GM12878 (cell line): Measurements from ENCODE around the gene EPHB1. TPM values are rescaled to one million over a fixed set of nuclear protein-coding genes. Genes with fewer than 3 reads are reported as not detected.

Experiments used
- BHLHE40 ChIP-seq, 2 experiments: fragments of 450-650 bp in 1 of 2; IDR thresholded peaks; 2 replicates each; pipeline ENCODE4 v1.6.1; 2011 to 2017; ENCODE audit warnings: low read depth in 2 of 2, borderline replicate concordance in 1 of 2, improper control_type of control experiment in 1 of 2, low read length in 1 of 2, mild to moderate bottlenecking in 1 of 2
- HCFC1 ChIP-seq: fragments of 150-350 bp; IDR thresholded peaks from 2 replicates; pipeline ENCODE4 v1.6.1; 2014; ENCODE audit warnings: low read length
- IKZF2 ChIP-seq, 2 experiments: fragments of 450-650 bp; IDR thresholded peaks; 2 replicates each; pipeline ENCODE4 v1.6.1; 2017; ENCODE audit warnings: mild to moderate bottlenecking in 2 of 2, moderate library complexity in 2 of 2
- LARP7 ChIP-seq: fragments of 450-650 bp; IDR thresholded peaks from 2 replicates; pipeline ENCODE4 v1.6.1; 2017; ENCODE audit warnings: mild to moderate bottlenecking
- MAX ChIP-seq: IDR thresholded peaks from 2 replicates; pipeline ENCODE4 v1.6.1; 2012; ENCODE audit warnings: low read depth, low read length, improper control_type of control experiment
- MYB ChIP-seq: fragments of 150-350 bp; IDR thresholded peaks from 2 replicates; pipeline ENCODE4 v1.6.1; 2014; ENCODE audit warnings: mild to moderate bottlenecking, low read depth, low read length, borderline replicate concordance
- NFIC ChIP-seq: IDR thresholded peaks from 2 replicates; pipeline ENCODE4 v1.6.1; 2012; ENCODE audit warnings: low read depth, mild to moderate bottlenecking, inconsistent platforms, low read length, moderate library complexity
- NFXL1 ChIP-seq: fragments of 450-650 bp; IDR thresholded peaks from 2 replicates; pipeline ENCODE4 v1.6.1; 2017; ENCODE audit warnings: antibody characterized with exemption, mild to moderate bottlenecking, borderline replicate concordance
- POLR2AphosphoS2 ChIP-seq: IDR thresholded peaks from 2 replicates; pipeline ENCODE4 v1.6.1; 2011; ENCODE audit warnings: low read depth, mild to moderate bottlenecking, low read length, improper control_type of control experiment, moderate library complexity
- RAD51 ChIP-seq: fragments of 450-650 bp; IDR thresholded peaks from 2 replicates; pipeline ENCODE4 v1.6.1; 2016; ENCODE audit warnings: moderate library complexity, mild to moderate bottlenecking, inconsistent platforms
- YY1 ChIP-seq: IDR thresholded peaks from 2 replicates; pipeline ENCODE4 v1.6.1; 2011; ENCODE audit warnings: low read depth, mild to moderate bottlenecking, low read length
- ZSCAN29 ChIP-seq: fragments of 450-650 bp; IDR thresholded peaks from 2 replicates; pipeline ENCODE4 v1.6.1; 2017; ENCODE audit warnings: mild to moderate bottlenecking, moderate library complexity
- polyA plus RNA-seq, 11 experiments: library from polyadenylated mRNA; depleted of rRNA in 4 of 11; unstranded in 6 of 11; stranded (reverse) in 5 of 11; fragments of >200 nt; fragmentation: Nextera tagmentation in 4 of 11; fragmentation: Illumina TruSeq in 1 of 11; extraction: Ambion mirVana in 4 of 11; extraction: Trizol in 1 of 11; gene quantifications; 1 replicate in 1 of 11; 2 replicates in 10 of 11; pipeline versions ENCODE4 v1.2.1 to v1.2.3, GENCODE V29; 2011 to 2016; ENCODE audit warnings: inconsistent platforms in 2 of 11, missing spikeins in 2 of 11, low read depth in 1 of 11
- total RNA-seq, 4 experiments: library from RNA; depleted of rRNA in 3 of 4; stranded (reverse); fragments of >200 nt in 3 of 4; fragmentation: Illumina TruSeq in 1 of 4; extraction: Trizol in 1 of 4; gene quantifications; 2 replicates each; pipeline versions ENCODE4 v1.2.1 to v1.2.3, GENCODE V29; 2013 to 2021
- TF ChIP-seq, protein P1 (sequence below): IDR thresholded peaks from 2 replicates; pipeline ENCODE4 v1.6.1; 2011; ENCODE audit warnings: mild to moderate bottlenecking, low read depth, low read length, moderate library complexity; ENCODE audit not compliant: insufficient replicate concordance
- TF ChIP-seq, protein P2 (sequence below): fragments of 450-650 bp; IDR thresholded peaks from 2 replicates; pipeline ENCODE4 v1.6.1; 2016; ENCODE audit warnings: mild to moderate bottlenecking

EPHB1 gene
- total and polyA plus RNA-seq, 10 of the 15 experiments (the other 5 are each of a cell fraction or from before 2014, with no cell fraction given) = 0.33 to 23.8 (median 1.2) TPM

GRCh38 chr3:134807189-134807588 lies 12.1 kb downstream of the EPHB1 start (continued):
- peak; percentile 75 for TF ChIP-seq RAD51
- TF ChIP-seq, protein P1, sequence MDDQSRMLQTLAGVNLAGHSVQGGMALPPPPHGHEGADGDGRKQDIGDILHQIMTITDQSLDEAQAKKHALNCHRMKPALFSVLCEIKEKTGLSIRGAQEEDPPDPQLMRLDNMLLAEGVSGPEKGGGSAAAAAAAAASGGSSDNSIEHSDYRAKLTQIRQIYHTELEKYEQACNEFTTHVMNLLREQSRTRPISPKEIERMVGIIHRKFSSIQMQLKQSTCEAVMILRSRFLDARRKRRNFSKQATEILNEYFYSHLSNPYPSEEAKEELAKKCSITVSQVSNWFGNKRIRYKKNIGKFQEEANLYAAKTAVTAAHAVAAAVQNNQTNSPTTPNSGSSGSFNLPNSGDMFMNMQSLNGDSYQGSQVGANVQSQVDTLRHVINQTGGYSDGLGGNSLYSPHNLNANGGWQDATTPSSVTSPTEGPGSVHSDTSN = no peak
- TF ChIP-seq NFIC = no peak
- no peak for TF ChIP-seq LARP7
- TF ChIP-seq BHLHE40 (IDR thresholded peaks at IDR 0.05; ENCODE audit: borderline replicate concordance in 1 of 2, low read depth in 2 of 2, low read length in 1 of 2) = peak; percentile 71 to 87
- TF ChIP-seq MAX = no peak
- no peak for TF ChIP-seq MYB
- TF ChIP-seq HCFC1 = no peak
- TF ChIP-seq, protein P2, sequence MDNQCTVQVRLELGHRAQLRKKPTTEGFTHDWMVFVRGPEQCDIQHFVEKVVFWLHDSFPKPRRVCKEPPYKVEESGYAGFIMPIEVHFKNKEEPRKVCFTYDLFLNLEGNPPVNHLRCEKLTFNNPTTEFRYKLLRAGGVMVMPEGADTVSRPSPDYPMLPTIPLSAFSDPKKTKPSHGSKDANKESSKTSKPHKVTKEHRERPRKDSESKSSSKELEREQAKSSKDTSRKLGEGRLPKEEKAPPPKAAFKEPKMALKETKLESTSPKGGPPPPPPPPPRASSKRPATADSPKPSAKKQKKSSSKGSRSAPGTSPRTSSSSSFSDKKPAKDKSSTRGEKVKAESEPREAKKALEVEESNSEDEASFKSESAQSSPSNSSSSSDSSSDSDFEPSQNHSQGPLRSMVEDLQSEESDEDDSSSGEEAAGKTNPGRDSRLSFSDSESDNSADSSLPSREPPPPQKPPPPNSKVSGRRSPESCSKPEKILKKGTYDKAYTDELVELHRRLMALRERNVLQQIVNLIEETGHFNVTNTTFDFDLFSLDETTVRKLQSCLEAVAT = 0 out of 2 replicates have a peak, but pooled peaks have one; percentile 43
- TF ChIP-seq ZSCAN29 = no peak
- no peak for TF ChIP-seq POLR2AphosphoS2
- TF ChIP-seq YY1 = no peak
- TF ChIP-seq IKZF2 (IDR thresholded peaks at IDR 0.05) = peak; percentile 26 to 52; a peak in 2 of 4 replicates
- no peak for TF ChIP-seq NFXL1
